ENCODE measurements around the gene MTSS2. TPM values are rescaled to one million over a fixed set of nuclear protein-coding genes. Genes with fewer than 3 reads are reported as not detected.

Gene MTSS2
- total RNA-seq, 1 experiment from 2014 or later = 0.15 TPM

DNA sequence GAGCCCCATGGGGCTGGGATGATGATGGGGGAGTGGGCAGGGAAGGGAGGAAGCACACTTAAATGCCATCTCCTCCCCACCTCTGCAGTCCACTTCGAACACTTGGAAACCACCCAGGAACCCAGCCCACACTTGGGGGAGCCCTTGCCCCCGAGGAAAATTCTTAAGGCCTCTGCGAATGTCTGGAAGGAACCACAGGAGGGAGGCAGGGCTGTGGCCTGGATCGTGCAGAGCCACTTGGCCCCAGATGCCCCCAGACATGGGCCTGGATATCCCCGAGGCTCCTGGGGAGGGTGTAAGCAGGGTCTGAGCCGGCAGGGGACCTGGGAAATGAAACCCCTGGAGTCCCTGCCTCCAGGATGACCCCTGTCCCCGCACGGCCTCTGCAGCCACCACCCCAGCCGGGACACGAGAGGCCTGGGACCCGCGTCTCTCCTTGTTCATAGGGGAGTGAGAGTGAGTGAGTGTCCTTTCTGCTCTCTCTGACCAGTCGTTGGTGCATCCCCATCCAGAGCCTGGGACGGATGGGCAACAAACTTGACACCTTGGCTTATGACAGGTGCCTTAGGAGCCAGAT lies 11.8 kb upstream of the MTSS2 start:
- Histone ChIP-seq H3K9me3 (ENCODE audit: low read length) (no peaks in the 10 kb centered on the region), H3K4me3 (ENCODE audit: low read length) (no peak overlapping the region), H3K27me3 (ENCODE audit: low read length) (no peaks in the 10 kb centered on the region), H3K9ac (ENCODE audit: low read length) (no peak overlapping the region), H3K27ac (ENCODE audit: low read length) (no peak overlapping the region), H3K36me3 (ENCODE audit: insufficient read depth, low read length) (no peaks in the 10 kb centered on the region), H3K79me2 (ENCODE audit: low read length) (no peaks in the 10 kb centered on the region), H3K4me1 (ENCODE audit: low read length) (no peaks in the 10 kb centered on the region), H3K9me2 (replicated peaks; ENCODE audit: insufficient read depth, low read length) (no peaks in the 10 kb centered on the region), H3K4me2 (ENCODE audit: low read depth, low read length, poor library complexity, severe bottlenecking) (no peak overlapping the region), H4K20me1 (ENCODE audit: insufficient read depth, low read depth, low read length) (no peaks in the 10 kb centered on the region), H2AFZ (ENCODE audit: low read length) (no peak overlapping the region)
- DNase-seq = no peak

DNA sequence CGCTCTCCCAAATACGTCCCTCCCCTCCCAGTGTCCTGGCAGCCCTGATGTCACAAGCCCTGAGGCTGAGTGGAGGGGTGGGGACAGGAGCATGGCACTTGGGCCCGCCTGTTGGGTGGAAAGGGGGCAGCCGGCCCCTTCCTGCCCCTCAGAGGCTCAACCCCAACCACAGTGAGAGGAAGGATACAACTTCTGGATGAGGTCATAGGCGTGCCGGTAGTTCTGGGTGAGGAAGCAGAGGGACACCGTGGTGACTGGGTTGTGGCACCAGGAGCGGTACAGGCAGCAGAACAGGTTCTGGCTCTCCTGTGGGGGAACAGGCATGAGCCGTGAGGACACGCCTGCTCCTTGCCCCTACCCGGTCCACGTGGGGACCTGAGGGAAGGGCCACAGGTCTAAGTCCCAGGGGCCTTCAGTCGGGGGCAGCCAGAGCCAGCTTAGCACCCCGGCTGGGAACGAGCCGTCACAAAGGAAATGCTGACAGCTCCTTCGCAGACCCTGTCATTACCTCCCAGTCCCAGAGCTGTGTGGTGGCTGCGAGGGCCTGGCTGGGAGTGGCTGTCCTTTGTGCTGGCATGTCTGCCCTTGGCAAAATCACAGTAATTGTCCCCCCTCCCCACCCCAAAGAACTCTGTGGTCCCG lies 11.2 kb upstream of the MTSS2 start:
- Histone ChIP-seq H3K9me2 (replicated peaks; ENCODE audit: insufficient read depth, low read length) (no peaks in the 10 kb centered on the region), H2AFZ (ENCODE audit: low read length) (no peak overlapping the region), H3K9me3 (ENCODE audit: low read length) (no peaks in the 10 kb centered on the region), H3K4me1 (ENCODE audit: low read length) (no peaks in the 10 kb centered on the region), H3K4me2 (ENCODE audit: low read depth, low read length, poor library complexity, severe bottlenecking) (no peak overlapping the region), H3K27ac (ENCODE audit: low read length) (no peak overlapping the region), H3K79me2 (ENCODE audit: low read length) (no peaks in the 10 kb centered on the region), H3K36me3 (ENCODE audit: insufficient read depth, low read length) (no peaks in the 10 kb centered on the region), H4K20me1 (ENCODE audit: insufficient read depth, low read depth, low read length) (no peaks in the 10 kb centered on the region), H3K27me3 (ENCODE audit: low read length) (no peaks in the 10 kb centered on the region), H3K4me3 (ENCODE audit: low read length) (no peak overlapping the region), H3K9ac (ENCODE audit: low read length) (no peak overlapping the region)
- no peak for DNase-seq

DNA sequence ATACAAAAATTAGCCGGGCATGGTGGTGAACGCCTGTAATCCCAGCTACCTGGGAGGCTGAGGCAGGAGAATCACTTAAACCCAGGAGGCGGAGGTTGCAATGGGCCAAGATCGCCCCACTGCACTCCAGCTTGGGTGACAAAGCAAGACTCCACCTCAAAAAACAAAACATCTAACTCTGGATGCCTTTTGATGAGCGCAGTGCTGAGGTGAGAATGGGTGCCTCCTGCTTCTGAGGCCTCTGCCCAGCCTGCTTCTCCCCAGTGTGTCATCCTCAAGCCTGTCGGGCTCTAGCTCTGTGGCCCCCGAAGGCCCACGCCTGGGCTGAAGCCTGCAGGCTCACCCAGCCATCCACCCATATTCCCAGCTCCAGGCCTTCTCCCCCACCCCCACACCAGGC lies 10.5 kb upstream of the MTSS2 start:
- H3K36me3 ChIP-seq (ENCODE audit: insufficient read depth, low read length) = no peaks in the 10 kb centered on the region
- no peak overlapping the region for H3K4me3 ChIP-seq (ENCODE audit: low read length)
- H3K27ac ChIP-seq (ENCODE audit: low read length) = no peak overlapping the region
- H3K27me3 ChIP-seq (ENCODE audit: low read length) = no peaks in the 10 kb centered on the region
- H3K4me1 ChIP-seq (ENCODE audit: low read length) = no peaks in the 10 kb centered on the region
- H3K4me2 ChIP-seq (ENCODE audit: low read depth, low read length, poor library complexity, severe bottlenecking) = no peak overlapping the region
- H3K79me2 ChIP-seq (ENCODE audit: low read length) = no peaks in the 10 kb centered on the region
- no peak for DNase-seq
- H4K20me1 ChIP-seq (ENCODE audit: insufficient read depth, low read depth, low read length) = no peaks in the 10 kb centered on the region
- no peaks in the 10 kb centered on the region for H3K9me3 ChIP-seq (ENCODE audit: low read length)
- no peaks in the 10 kb centered on the region for H3K9me2 ChIP-seq (replicated peaks; ENCODE audit: insufficient read depth, low read length)
- no peak overlapping the region for H2AFZ ChIP-seq (ENCODE audit: low read length)
- no peak overlapping the region for H3K9ac ChIP-seq (ENCODE audit: low read length)

DNA sequence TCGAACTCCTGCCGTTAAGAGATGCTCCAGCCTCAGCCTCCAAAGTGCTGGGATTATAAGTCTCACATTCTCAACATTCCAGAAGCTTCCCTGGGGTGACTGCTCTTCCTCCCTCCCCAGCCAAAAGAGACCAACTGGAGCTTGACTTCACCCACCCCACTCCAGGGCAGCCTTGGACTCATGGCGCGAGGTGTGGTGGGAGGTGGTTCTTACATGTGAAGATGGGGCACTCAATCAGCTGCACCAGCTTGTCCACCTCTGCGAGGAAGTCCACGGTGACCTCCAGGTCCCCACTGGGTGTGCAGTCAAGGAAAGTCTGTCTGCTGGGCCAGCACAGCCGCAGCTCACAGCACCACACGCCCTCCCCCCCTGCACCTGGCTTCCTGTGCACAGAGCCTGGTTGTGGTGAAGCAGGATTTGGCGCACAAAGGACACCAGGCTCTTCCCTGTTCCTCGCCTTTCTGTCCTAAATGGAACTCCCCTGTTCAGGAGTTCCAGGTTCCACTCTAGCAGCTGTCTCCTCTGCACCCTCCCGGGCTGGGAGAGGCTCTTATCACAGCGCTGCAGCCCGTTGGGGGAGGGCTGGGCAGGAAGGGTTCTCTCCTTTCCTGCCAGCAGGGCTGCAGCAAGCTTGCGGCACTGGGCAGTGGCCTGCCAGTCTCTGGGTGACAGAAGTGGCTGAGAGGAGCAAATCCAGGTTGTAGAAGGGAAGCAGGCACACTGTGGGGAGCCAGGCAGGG lies 9.6 kb upstream of the MTSS2 start:
- Histone ChIP-seq H3K36me3 (ENCODE audit: insufficient read depth, low read length) (no peaks in the 10 kb centered on the region), H2AFZ (ENCODE audit: low read length) (no peak overlapping the region), H3K4me1 (ENCODE audit: low read length) (no peaks in the 10 kb centered on the region), H4K20me1 (ENCODE audit: insufficient read depth, low read depth, low read length) (no peaks in the 10 kb centered on the region), H3K27me3 (ENCODE audit: low read length) (no peaks in the 10 kb centered on the region), H3K4me2 (ENCODE audit: low read depth, low read length, poor library complexity, severe bottlenecking) (no peak overlapping the region), H3K9me3 (ENCODE audit: low read length) (no peaks in the 10 kb centered on the region), H3K9ac (ENCODE audit: low read length) (no peak overlapping the region), H3K27ac (ENCODE audit: low read length) (no peak overlapping the region), H3K79me2 (ENCODE audit: low read length) (no peaks in the 10 kb centered on the region), H3K9me2 (replicated peaks; ENCODE audit: insufficient read depth, low read length) (no peaks in the 10 kb centered on the region), H3K4me3 (ENCODE audit: low read length) (no peak overlapping the region)
- no peak for DNase-seq

DNA sequence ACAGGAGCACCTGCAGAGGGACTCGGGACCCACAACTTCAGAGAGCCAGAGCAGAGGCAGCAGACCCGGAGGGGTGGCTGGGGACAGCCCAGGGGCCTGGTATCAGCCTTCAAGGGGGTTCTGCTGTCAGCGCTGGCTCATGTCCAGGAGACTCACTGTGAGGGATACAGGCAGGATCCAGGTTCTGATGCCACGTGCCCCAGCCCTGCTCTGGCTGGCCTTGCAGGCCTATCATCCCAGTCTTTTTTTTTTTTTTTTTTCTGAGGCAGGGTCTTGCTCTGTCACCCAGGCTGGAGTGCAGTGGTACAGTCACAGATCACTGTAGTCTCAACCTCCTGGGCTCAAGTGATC lies 9.0 kb upstream of the MTSS2 start:
- H3K27ac ChIP-seq (ENCODE audit: low read length) = no peak overlapping the region
- H3K4me2 ChIP-seq (ENCODE audit: low read depth, low read length, poor library complexity, severe bottlenecking) = no peak overlapping the region
- no peaks in the 10 kb centered on the region for H4K20me1 ChIP-seq (ENCODE audit: insufficient read depth, low read depth, low read length)

DNA sequence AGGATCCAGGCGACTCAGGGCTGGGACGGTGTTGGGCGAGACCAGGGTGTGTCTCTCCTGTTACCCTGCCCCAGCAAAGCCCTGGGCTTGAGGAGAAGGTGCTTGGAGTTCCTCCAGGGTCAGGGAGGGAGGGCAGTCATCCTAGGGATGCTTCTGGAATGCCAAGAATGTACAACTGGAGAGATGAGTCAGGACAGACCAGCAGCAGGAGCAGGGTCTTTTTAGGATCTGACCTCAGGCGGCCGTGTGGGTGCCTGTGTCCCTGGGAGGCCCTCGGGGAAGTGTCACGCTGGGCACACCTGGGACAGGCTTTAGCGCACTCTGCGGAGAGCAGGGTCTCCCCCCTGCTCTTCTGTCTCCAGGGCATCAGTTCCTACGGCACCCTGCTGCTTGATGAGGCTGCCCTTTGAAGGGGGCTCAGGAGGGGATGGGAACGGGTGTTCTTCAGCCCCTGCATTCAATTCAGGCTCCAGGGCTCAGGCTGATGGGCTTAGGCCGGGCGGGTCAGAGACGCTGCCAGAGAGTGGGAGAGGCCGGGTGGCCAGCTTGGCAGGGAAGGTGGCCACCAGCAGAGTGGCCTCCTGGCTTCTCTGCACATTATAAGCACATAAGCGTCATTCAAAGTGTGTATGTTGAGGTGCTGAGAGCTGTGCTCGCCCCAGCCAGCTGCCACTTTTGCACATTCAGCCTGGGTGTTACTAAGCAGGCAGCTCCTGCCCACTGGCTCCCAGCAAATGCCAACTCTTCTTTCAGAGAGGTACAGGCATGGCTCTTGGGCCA lies 8.4 kb upstream of the MTSS2 start:
- H3K27me3 ChIP-seq (ENCODE audit: low read length) = no peaks in the 10 kb centered on the region
- H3K79me2 ChIP-seq (ENCODE audit: low read length) = no peaks in the 10 kb centered on the region
- no peak overlapping the region for H2AFZ ChIP-seq (ENCODE audit: low read length)
- H3K9ac ChIP-seq (ENCODE audit: low read length) = no peak overlapping the region
- H3K9me3 ChIP-seq (ENCODE audit: low read length) = no peaks in the 10 kb centered on the region
- no peak overlapping the region for H3K4me3 ChIP-seq (ENCODE audit: low read length)
- no peak overlapping the region for H3K27ac ChIP-seq (ENCODE audit: low read length)
- no peaks in the 10 kb centered on the region for H3K4me1 ChIP-seq (ENCODE audit: low read length)
- H3K9me2 ChIP-seq (replicated peaks; ENCODE audit: insufficient read depth, low read length) = no peaks in the 10 kb centered on the region
- H3K36me3 ChIP-seq (ENCODE audit: insufficient read depth, low read length) = no peaks in the 10 kb centered on the region
- no peak for DNase-seq
- no peaks in the 10 kb centered on the region for H4K20me1 ChIP-seq (ENCODE audit: insufficient read depth, low read depth, low read length)
- H3K4me2 ChIP-seq (ENCODE audit: low read depth, low read length, poor library complexity, severe bottlenecking) = no peak overlapping the region

More for the DNA sequence above, 9.0 kb upstream of the MTSS2 start:
- Histone ChIP-seq H3K9me2 (replicated peaks; ENCODE audit: insufficient read depth, low read length) (no peaks in the 10 kb centered on the region), H3K4me1 (ENCODE audit: low read length) (no peaks in the 10 kb centered on the region), H3K9me3 (ENCODE audit: low read length) (no peaks in the 10 kb centered on the region), H3K9ac (ENCODE audit: low read length) (no peak overlapping the region), H3K4me3 (ENCODE audit: low read length) (no peak overlapping the region), H3K36me3 (ENCODE audit: insufficient read depth, low read length) (no peaks in the 10 kb centered on the region), H3K79me2 (ENCODE audit: low read length) (no peaks in the 10 kb centered on the region), H3K27me3 (ENCODE audit: low read length) (no peaks in the 10 kb centered on the region), H2AFZ (ENCODE audit: low read length) (no peak overlapping the region)
- DNase-seq = no peak

DNA sequence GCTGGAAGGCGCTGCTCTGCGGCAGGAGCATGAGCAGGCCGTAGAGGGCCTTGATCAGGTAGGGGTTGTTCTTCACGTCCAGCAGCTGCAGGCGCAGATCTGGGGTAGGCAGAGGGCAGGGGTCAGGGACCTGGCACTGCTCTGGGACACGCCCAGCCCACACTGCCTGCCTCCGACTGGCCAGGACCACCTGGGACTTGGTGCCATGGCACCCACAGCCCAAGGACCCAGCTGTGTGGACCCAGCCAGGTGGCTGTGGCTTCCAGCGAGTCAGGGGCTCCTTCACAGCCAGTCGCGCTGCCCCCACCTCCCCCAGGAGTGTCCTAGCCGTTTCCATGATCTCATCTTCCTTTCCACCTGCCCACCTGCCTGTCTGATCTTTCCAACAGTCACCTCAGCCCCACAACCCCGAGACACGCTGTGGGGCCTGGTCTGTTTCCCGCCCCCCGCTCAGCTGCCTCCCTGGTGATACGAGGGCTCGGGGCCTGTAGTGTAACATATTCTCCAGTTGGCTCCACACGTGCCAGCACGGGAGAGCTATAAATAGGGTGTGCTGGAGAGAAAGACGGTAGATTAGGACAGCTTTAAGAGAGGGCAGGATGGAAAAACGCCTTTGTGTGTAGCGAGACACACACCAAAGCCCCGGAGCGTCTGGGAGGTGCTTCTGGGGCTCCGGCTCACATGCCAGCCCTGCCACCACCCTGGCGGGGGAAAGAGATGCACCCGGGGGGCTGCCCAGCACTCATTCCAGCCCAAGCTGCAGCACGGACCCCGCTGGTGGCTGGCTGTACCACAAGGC lies 7.2 kb upstream of the MTSS2 start:
- Histone ChIP-seq H3K4me1 (ENCODE audit: low read length) (no peaks in the 10 kb centered on the region), H3K9ac (ENCODE audit: low read length) (no peak overlapping the region)
- DNase-seq = no peak

More for the DNA sequence above, 7.2 kb upstream of the MTSS2 start:
- no peaks in the 10 kb centered on the region for H3K79me2 ChIP-seq (ENCODE audit: low read length)
- no peaks in the 10 kb centered on the region for H3K27me3 ChIP-seq (ENCODE audit: low read length)
- H3K9me3 ChIP-seq (ENCODE audit: low read length) = no peaks in the 10 kb centered on the region
- no peaks in the 10 kb centered on the region for H4K20me1 ChIP-seq (ENCODE audit: insufficient read depth, low read depth, low read length)
- no peak overlapping the region for H2AFZ ChIP-seq (ENCODE audit: low read length)
- no peaks in the 10 kb centered on the region for H3K9me2 ChIP-seq (replicated peaks; ENCODE audit: insufficient read depth, low read length)
- no peak overlapping the region for H3K4me2 ChIP-seq (ENCODE audit: low read depth, low read length, poor library complexity, severe bottlenecking)
- no peak overlapping the region for H3K4me3 ChIP-seq (ENCODE audit: low read length)
- no peak overlapping the region for H3K27ac ChIP-seq (ENCODE audit: low read length)
- H3K36me3 ChIP-seq (ENCODE audit: insufficient read depth, low read length) = no peaks in the 10 kb centered on the region
